Nephron (organoid): ENCODE measurements around the gene PHF1.
A peak's percentile ranks its signal among the peaks of the same experiment; 100 is the strongest.

Source experiments
- H3K27ac Mint-ChIP-seq, 3 experiments: 2 replicates each; pipeline ENCODE4 v1.8.0; 2020; ENCODE audit warnings: mixed read lengths in 3 of 3, mild to moderate bottlenecking in 2 of 3, moderate library complexity in 1 of 3
- H3K27me3 Mint-ChIP-seq: 2 replicates; pipeline ENCODE4 v1.8.0; 2021; ENCODE audit warnings: low read depth, mild to moderate bottlenecking, moderate library complexity, mixed read lengths
- H3K36me3 Mint-ChIP-seq: 2 replicates; pipeline ENCODE4 v1.8.0; 2020; ENCODE audit warnings: low read depth, mixed read lengths
- H3K4me1 Mint-ChIP-seq: 2 replicates; pipeline ENCODE4 v1.8.0; 2020; ENCODE audit warnings: mixed read lengths
- H3K4me3 Mint-ChIP-seq, 3 experiments: 2 replicates each; pipeline ENCODE4 v1.8.0; 2020; ENCODE audit warnings: mild to moderate bottlenecking in 3 of 3, mixed read lengths in 3 of 3, moderate library complexity in 2 of 3
- H3K9me3 Mint-ChIP-seq: 2 replicates; pipeline ENCODE4 v1.8.0; 2020; ENCODE audit warnings: mixed read lengths
- TF ChIP-seq, protein P1 (sequence below), 3 experiments: fragments of 200-600 bp; sonication (generic); IDR thresholded peaks; one replicate each; pipeline ENCODE4 v1.5.0; 2021; ENCODE audit warnings: antibody characterized with exemption in 3 of 3; ENCODE audit not compliant: unreplicated experiment in 3 of 3

PHF1 gene

DNA sequence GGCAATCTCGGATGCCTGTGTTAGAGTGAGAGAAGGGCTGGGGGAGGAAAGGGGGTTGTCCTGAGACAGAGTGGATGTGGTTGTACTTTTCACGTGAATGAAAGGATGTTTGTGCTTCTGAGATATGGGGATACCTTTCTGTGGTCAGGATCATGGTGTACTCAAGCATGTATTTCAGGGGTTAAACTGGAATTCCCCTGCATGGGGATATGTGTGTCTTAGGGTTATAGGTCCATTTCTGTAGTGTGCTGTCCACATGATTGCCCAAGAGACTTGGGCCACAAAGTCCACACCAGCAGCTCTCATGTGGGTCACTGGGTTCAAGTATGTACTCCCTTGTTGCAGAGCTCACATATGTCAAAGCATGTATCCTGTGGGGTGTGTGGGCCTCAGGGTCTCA lies 19.5 kb downstream of the PHF1 start:
- TF ChIP-seq, protein P1, sequence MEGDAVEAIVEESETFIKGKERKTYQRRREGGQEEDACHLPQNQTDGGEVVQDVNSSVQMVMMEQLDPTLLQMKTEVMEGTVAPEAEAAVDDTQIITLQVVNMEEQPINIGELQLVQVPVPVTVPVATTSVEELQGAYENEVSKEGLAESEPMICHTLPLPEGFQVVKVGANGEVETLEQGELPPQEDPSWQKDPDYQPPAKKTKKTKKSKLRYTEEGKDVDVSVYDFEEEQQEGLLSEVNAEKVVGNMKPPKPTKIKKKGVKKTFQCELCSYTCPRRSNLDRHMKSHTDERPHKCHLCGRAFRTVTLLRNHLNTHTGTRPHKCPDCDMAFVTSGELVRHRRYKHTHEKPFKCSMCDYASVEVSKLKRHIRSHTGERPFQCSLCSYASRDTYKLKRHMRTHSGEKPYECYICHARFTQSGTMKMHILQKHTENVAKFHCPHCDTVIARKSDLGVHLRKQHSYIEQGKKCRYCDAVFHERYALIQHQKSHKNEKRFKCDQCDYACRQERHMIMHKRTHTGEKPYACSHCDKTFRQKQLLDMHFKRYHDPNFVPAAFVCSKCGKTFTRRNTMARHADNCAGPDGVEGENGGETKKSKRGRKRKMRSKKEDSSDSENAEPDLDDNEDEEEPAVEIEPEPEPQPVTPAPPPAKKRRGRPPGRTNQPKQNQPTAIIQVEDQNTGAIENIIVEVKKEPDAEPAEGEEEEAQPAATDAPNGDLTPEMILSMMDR (IDR thresholded peaks at IDR 0.05; ENCODE audit: unreplicated experiment in 3 of 3) = no peak
- Mint-ChIP-seq H3K27ac (peak overlapping the region; percentile 62 to 90 (median 90)), H3K36me3 (peaks cover 4% of the 10 kb centered on the region), H3K4me1 (peaks cover 73% of the 10 kb centered on the region), H3K27me3 (no peaks in the 10 kb centered on the region), H3K9me3 (no peaks in the 10 kb centered on the region), H3K4me3 (peak overlapping the region; percentile 92)

DNA sequence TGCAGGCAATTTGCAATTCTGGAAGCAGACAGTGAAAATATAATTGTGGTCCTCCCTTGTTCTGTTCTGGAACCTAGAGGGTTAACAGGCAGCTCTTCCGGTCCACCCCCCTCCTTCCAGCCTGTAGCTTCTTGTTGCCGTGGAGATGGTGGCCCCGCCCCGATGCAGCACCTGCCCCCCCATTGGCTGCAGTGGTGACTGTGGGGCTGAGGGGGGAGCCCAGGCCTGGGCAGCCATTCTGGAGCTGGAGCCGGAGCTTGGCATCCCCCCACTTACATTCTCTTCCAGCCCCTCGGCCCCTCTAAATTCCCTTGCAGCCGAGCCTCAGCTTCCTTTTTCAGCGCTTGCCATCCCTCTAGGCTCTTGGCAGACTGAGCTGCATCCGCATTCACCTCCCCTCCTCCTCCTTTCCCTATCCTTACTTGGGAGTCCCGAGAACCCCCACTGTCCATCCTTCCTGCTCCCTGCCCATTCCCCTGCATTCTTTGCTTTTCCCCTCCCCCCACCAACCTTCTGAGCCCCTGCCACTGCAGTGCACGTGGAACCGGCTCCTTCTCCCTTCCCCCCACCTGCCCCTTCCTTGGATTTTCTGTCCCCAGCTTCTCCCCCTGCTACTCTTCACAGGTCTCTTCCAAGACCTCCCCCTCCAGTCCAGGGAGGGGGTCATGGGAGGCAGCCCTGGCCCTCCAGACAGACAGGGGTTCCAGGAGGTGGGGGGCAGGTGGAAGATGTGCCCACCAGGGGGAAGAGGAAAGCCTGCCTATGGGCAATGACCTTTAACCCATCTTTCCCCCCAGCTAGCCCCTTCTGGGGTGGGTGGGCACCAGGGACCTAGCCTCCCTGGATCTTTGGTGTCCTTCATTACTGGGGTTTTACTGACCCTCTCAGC lies 20.4 kb downstream of the PHF1 start:
- TF ChIP-seq, protein P1 (IDR thresholded peaks at IDR 0.05; ENCODE audit: unreplicated experiment in 3 of 3) = no peak
- H3K9me3 Mint-ChIP-seq = no peaks in the 10 kb centered on the region
- H3K4me3 Mint-ChIP-seq = peak overlapping the region; percentile 92
- H3K36me3 Mint-ChIP-seq = peaks cover 13% of the 10 kb centered on the region
- no peaks in the 10 kb centered on the region for H3K27me3 Mint-ChIP-seq
- H3K27ac Mint-ChIP-seq = peak overlapping the region; percentile 62 to 90 (median 90)
- peaks cover 67% of the 10 kb centered on the region for H3K4me1 Mint-ChIP-seq

- Mint-ChIP-seq H3K4me1 (peaks cover 60% of the 10 kb centered on the region), H3K27ac (peak overlapping the region; percentile 26 to 50 (median 44)), H3K36me3 (peaks cover 20% of the 10 kb centered on the region), H3K9me3 (no peaks in the 10 kb centered on the region), H3K27me3 (no peaks in the 10 kb centered on the region), H3K4me3 (peak overlapping the region; percentile 52 to 92 (median 59))
- TF ChIP-seq, protein P1 (IDR thresholded peaks at IDR 0.05; ENCODE audit: unreplicated experiment in 3 of 3) = no peak
Measured at GRCh38 chr6:33431880-33432541, 21.2 kb downstream of the PHF1 start.

DNA sequence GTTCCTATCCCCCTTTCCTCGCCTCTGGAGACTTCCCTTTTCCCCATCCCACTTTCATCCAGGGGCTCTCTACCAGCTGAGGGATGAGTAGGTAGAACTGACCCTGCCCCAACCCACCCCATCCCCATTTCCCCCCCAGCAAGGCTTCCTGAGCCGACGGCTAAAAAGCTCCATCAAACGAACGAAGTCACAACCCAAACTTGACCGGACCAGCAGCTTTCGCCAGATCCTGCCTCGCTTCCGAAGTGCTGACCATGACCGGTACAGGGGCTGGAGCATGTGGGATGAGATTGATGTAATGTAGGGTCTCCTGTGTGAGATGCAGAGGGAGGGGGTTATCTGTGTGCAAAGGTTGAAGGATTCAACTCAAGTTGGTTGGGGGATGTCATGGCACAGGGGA lies 21.7 kb downstream of the PHF1 start:
- H3K9me3 Mint-ChIP-seq = no peaks in the 10 kb centered on the region
- peaks cover 55% of the 10 kb centered on the region for H3K4me1 Mint-ChIP-seq
- H3K27ac Mint-ChIP-seq = peak overlapping the region; percentile 26 to 50 (median 44)
- TF ChIP-seq, protein P1 (IDR thresholded peaks at IDR 0.05; ENCODE audit: unreplicated experiment in 3 of 3) = no peak
- peak overlapping the region; percentile 52 to 59 (median 55) for H3K4me3 Mint-ChIP-seq
- no peaks in the 10 kb centered on the region for H3K27me3 Mint-ChIP-seq
- peaks cover 26% of the 10 kb centered on the region for H3K36me3 Mint-ChIP-seq

DNA sequence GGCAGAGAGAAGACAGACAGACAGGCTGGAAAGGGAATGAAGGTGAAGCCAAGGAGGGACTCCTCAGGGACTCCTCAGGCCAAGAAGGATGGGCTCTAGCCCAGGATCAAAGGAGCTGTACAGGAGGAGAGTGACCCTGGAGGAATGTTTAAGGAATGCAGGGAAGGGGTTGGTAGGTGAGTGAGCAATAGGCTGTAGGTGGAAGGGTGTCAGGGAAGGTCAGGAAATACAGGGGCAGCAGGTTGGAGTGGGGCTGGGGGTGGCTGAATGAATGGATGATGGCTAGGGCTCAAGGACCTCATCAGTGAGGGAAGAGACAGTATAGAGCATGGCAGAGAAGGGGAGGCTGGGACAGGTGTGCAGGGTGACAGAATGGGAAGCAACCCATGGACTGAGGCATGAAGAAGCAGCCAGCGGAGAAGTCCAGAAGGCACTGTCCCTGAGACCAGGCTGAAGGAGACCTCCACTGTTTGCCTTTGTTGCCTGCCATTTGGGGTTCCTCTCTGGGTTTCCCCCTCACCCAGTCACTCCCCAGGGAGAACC lies 22.3 kb downstream of the PHF1 start:
- no peaks in the 10 kb centered on the region for H3K9me3 Mint-ChIP-seq
- peaks cover 29% of the 10 kb centered on the region for H3K36me3 Mint-ChIP-seq
- TF ChIP-seq, protein P1 (IDR thresholded peaks at IDR 0.05; ENCODE audit: unreplicated experiment in 3 of 3) = no peak
- peak overlapping the region; percentile 26 to 44 (median 31) for H3K27ac Mint-ChIP-seq
- H3K4me1 Mint-ChIP-seq = peaks cover 55% of the 10 kb centered on the region
- H3K27me3 Mint-ChIP-seq = no peaks in the 10 kb centered on the region
- peak overlapping the region; percentile 42 to 55 (median 49) for H3K4me3 Mint-ChIP-seq
